Left lung (tissue), 10 donors: ENCODE measurements around the gene DAP3. TPM values are rescaled to one million over a fixed set of nuclear protein-coding genes. Genes with fewer than 3 reads are reported as not detected.

ENCODE experiments used
- ATAC-seq: fragments of 200-7000 bp; cut with Tn5 transposase; one replicate; pipeline ENCODE4 v1.9.1; 2020; ENCODE audit warnings: moderate library complexity
- DNase-seq, 4 donors: peaks; one replicate each; pipeline ENCODE4 v3.0.0-alpha.2; 2013 to 2020
- H3K27ac ChIP-seq, 2 donors: fragments of 200-600 bp; sonication (generic) in 1 of 2; one replicate each; pipeline versions ENCODE4 v1.5.0 to v1.8.0; 2020 to 2021
- H3K27me3 ChIP-seq, 2 donors: fragments of 200-600 bp; sonication (generic) in 1 of 2; one replicate each; pipeline versions ENCODE4 v1.5.0 to v1.8.0; 2020 to 2021
- H3K36me3 ChIP-seq, 2 donors: fragments of 200-600 bp; sonication (generic) in 1 of 2; one replicate each; pipeline versions ENCODE4 v1.5.0 to v1.8.0; 2020 to 2021
- H3K4me1 ChIP-seq, 2 donors: fragments of 200-600 bp; one replicate each; pipeline ENCODE4 v1.8.0; 2021
- H3K4me3 ChIP-seq, 2 donors: fragments of 200-600 bp; sonication (generic) in 1 of 2; one replicate each; pipeline versions ENCODE4 v1.5.0 to v1.8.0; 2020 to 2021; ENCODE audit warnings: mild to moderate bottlenecking in 1 of 2
- H3K9me3 ChIP-seq, 2 donors: fragments of 200-600 bp; sonication (generic) in 1 of 2; one replicate each; pipeline versions ENCODE4 v1.5.0 to v1.8.0; 2020 to 2021
- intact Hi-C, 2 donors: fragments of 100-400 bp; cut with DNase I; formaldehyde crosslinking; loops; one replicate each; pipeline versions ENCODE4 v1.11.2 to v1.14.2; 2022
- polyA plus RNA-seq, 6 donors: library from polyadenylated mRNA; unstranded; fragments of 120-200 nt; gene quantifications; one replicate each; pipeline ENCODE4 v1.2.1, GENCODE V29; 2013; ENCODE audit not compliant: insufficient read length in 6 of 6
- total RNA-seq, 2 donors: library from RNA; stranded (reverse); fragmentation: NEBNext Ultra II Directional; extraction: Animal tissue kit (Norgen Biotek cat#: 25700); gene quantifications; one replicate each; pipeline ENCODE4 v1.2.1, GENCODE V29; 2021
- TF ChIP-seq, protein P1 (sequence below), 2 donors: fragments of 200-600 bp; sonication (generic) in 1 of 2; IDR thresholded peaks; one replicate each; pipeline versions ENCODE4 v1.5.0 to v1.8.0; 2021; ENCODE audit warnings: antibody characterized with exemption in 2 of 2
- donor health status: DM: no; HTN: yes; CAD: no.
- donor health status: DM: no; HTN: no; CAD: no.

DAP3 gene
- total and polyA plus RNA-seq, 8 donors = 71.7 to 141 (median 124) TPM

DNA sequence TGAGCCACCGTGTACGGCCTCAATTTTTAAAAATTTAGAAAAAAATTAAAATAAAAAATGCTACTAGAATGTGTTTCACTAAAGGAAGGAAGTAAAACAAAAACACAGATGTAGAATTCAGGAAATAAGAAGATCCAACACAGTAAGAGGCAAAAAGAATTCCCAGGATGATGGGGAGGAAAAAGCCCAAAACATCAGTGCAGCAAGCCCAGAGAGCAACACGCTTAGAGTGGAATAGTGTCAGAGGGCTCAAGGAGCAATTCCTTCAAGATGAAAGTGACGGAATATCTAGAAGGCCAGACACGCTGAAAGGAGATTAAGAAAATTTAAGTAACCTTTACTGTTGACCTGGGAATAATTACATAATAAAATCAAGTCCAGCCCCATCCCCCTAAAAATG lies 80.4 kb downstream of the DAP3 start:
- Histone ChIP-seq H3K36me3 (peaks cover 4 to 96% of the 10 kb centered on the region in 2 donors), H3K4me1 (peaks cover 0 to 10% of the 10 kb centered on the region in 2 donors), H3K27me3 (no peaks in the 10 kb centered on the region), H3K4me3 (no peak overlapping the region), H3K27ac (no peak overlapping the region), H3K9me3 (no peaks in the 10 kb centered on the region)
- intact Hi-C loops = no loop called here
- no peak for ATAC-seq
- no peak for DNase-seq
- TF ChIP-seq, protein P1, sequence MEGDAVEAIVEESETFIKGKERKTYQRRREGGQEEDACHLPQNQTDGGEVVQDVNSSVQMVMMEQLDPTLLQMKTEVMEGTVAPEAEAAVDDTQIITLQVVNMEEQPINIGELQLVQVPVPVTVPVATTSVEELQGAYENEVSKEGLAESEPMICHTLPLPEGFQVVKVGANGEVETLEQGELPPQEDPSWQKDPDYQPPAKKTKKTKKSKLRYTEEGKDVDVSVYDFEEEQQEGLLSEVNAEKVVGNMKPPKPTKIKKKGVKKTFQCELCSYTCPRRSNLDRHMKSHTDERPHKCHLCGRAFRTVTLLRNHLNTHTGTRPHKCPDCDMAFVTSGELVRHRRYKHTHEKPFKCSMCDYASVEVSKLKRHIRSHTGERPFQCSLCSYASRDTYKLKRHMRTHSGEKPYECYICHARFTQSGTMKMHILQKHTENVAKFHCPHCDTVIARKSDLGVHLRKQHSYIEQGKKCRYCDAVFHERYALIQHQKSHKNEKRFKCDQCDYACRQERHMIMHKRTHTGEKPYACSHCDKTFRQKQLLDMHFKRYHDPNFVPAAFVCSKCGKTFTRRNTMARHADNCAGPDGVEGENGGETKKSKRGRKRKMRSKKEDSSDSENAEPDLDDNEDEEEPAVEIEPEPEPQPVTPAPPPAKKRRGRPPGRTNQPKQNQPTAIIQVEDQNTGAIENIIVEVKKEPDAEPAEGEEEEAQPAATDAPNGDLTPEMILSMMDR (IDR thresholded peaks at IDR 0.05) = no peak

DNA sequence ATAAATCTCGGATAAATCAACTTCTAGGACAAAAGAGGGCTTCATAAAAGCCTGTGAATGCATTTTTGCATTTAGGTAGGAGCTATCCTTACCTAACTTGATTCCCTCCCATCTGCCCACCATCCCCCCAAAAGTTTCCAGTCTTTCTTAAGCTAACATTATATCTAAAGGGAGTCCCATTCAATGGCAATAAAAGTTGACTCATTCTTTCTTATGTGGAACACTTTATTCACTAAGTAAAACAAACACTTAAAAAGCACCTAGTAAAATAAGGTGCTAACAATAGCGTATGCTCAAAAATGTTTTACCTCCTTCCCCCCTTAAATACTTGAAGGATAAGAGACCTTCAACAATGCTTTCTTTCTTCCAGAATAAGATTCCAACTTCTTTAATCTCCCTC lies 84.3 kb downstream of the DAP3 start:
- H3K27ac ChIP-seq = peak overlapping the region in 1 of 2 donors; percentile 73
- H3K36me3 ChIP-seq = peaks cover 4 to 98% of the 10 kb centered on the region in 2 donors
- no peak overlapping the region for H3K4me3 ChIP-seq
- H3K9me3 ChIP-seq = no peaks in the 10 kb centered on the region
- TF ChIP-seq, protein P1 (IDR thresholded peaks at IDR 0.05) = no peak
- no peaks in the 10 kb centered on the region for H3K27me3 ChIP-seq
- DNase-seq = peak in 1 of 4 donors; percentile 3
- intact Hi-C loops = no loop called here
- ATAC-seq = peak; percentile 90
- H3K4me1 ChIP-seq = no peaks in the 10 kb centered on the region

DNA sequence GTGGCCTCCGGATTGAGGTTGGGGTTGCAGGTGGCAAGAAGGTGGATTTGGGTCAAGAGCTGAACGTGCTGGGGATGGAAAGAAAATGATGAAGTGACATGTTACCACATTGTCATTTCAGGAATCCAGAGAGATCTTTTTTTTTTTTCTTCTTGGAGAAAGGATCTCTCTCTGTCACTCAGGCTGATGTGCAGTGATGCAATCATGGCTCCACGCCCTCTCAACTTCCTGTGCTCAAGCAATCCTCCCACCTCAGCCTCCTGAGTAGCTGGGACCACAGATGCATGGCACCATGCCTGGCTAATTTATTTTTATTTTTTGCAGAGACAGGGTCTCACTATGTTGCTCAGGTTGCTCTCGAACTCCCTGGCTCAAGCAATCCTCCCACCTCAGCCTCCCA lies 87.5 kb downstream of the DAP3 start:
- no peak overlapping the region for H3K27ac ChIP-seq
- H3K4me1 ChIP-seq = no peaks in the 10 kb centered on the region
- H3K27me3 ChIP-seq = no peaks in the 10 kb centered on the region
- H3K4me3 ChIP-seq = no peak overlapping the region
- intact Hi-C loops = no loop called here
- H3K36me3 ChIP-seq = peaks cover 0 to 96% of the 10 kb centered on the region in 2 donors
- TF ChIP-seq, protein P1 (IDR thresholded peaks at IDR 0.05) = no peak
- ATAC-seq (no peak), DNase-seq (no peak)
- H3K9me3 ChIP-seq = no peaks in the 10 kb centered on the region

DNA sequence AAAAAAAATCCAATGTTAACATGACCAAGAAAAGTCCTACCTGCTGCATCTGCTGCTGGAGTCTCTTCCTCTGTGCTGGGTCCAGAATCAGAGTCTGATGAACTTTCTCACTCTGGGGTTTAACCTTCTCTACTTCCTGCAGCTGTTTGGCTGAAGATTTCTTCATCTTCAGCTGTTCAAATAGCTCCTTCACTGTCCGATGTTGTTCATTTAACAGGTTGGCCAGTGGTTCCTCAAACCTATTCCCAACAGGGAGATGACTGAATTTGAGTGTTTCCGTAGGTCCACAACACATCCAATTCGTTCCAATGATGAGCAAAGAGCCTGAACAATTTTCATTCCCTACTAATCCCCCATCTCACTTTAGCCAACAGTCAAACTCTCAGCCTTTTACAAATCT lies 88.7 kb downstream of the DAP3 start:
- Histone ChIP-seq H3K36me3 (peaks cover 0 to 96% of the 10 kb centered on the region in 2 donors), H3K4me3 (no peak overlapping the region), H3K9me3 (no peaks in the 10 kb centered on the region), H3K27me3 (no peaks in the 10 kb centered on the region), H3K4me1 (no peaks in the 10 kb centered on the region), H3K27ac (no peak overlapping the region)
- ATAC-seq (no peak), DNase-seq (no peak)
- TF ChIP-seq, protein P1 (IDR thresholded peaks at IDR 0.05) = no peak
- intact Hi-C loops = no loop called here

Other genes with a start within 250 kb of the DAP3 start
- gene ASH1L, start 126.3 kb upstream of the DAP3 start, total RNA-seq = 10 to 100 TPM; 42.3 to 51.2 TPM
- gene ASH1L, start 126.3 kb upstream of the DAP3 start, polyA plus RNA-seq = 10 to 100 TPM; 45.2 to 55.4 (median 49.9) TPM
- 10 to 100 TPM; 27.2 to 44.4 TPM for gene MSTO1, start 78.9 kb upstream of the DAP3 start, total RNA-seq
- gene MSTO1, start 78.9 kb upstream of the DAP3 start, polyA plus RNA-seq = 10 to 100 TPM; 64.3 to 86.6 (median 69.6) TPM
- 10 to 100 TPM; 43.7 to 65.1 TPM for gene YY1AP1, start 317 bp upstream of the DAP3 start, total RNA-seq
- 10 to 100 TPM; 77.6 to 89.8 (median 81.3) TPM for gene YY1AP1, start 317 bp upstream of the DAP3 start, polyA plus RNA-seq
- gene GON4L, start 168.1 kb downstream of the DAP3 start, total RNA-seq = 10 to 100 TPM; 41.8 to 53.1 TPM
- gene GON4L, start 168.1 kb downstream of the DAP3 start, polyA plus RNA-seq = 10 to 100 TPM; 55.1 to 74.4 (median 66.1) TPM
- 10 to 100 TPM; 11.4 to 12.0 TPM for gene SYT11, start 170.5 kb downstream of the DAP3 start, total RNA-seq
- gene SYT11, start 170.5 kb downstream of the DAP3 start, polyA plus RNA-seq = 10 to 100 TPM; 10.7 to 13.8 (median 12.8) TPM
- 10 to 100 TPM; 40.8 to 55.3 TPM for gene RIT1, start 222.3 kb downstream of the DAP3 start, total RNA-seq
- gene RIT1, start 222.3 kb downstream of the DAP3 start, polyA plus RNA-seq = 10 to 100 TPM; 45.2 to 55.9 (median 49.1) TPM
- gene KHDC4, start 245.3 kb downstream of the DAP3 start, total RNA-seq = 10 to 100 TPM; 38.2 to 39.3 TPM
- gene KHDC4, start 245.3 kb downstream of the DAP3 start, polyA plus RNA-seq = 10 to 100 TPM; 56.9 to 86.8 (median 74.1) TPM